K562 (cell line): ENCODE data around the gene ACTRT3. TPM values are rescaled to one million over a fixed set of nuclear protein-coding genes. Genes with fewer than 3 reads are reported as not detected.

ENCODE experiments used
- CBFA2T3 ChIP-seq: fragments of 450-650 bp; IDR thresholded peaks from 2 replicates; pipeline ENCODE4 v1.6.1; 2017
- DACH1 ChIP-seq: fragments of 450-650 bp; IDR thresholded peaks from 2 replicates; pipeline ENCODE4 v1.6.1; 2018; ENCODE audit not compliant: partially characterized antibody
- EP300 ChIP-seq: IDR thresholded peaks from 2 replicates; pipeline ENCODE4 v1.6.1; 2012; ENCODE audit warnings: low read length, improper control_type of control experiment
- GATAD2B ChIP-seq: fragments of 450-650 bp; IDR thresholded peaks from 2 replicates; pipeline ENCODE4 v1.6.1; 2017; ENCODE audit warnings: mild to moderate bottlenecking, borderline replicate concordance
- KLF16 ChIP-seq: IDR thresholded peaks from 2 replicates; pipeline ENCODE4 v1.6.1; 2016; ENCODE audit warnings: antibody characterized with exemption
- MTA2 ChIP-seq: fragments of 450-650 bp; IDR thresholded peaks from 2 replicates; pipeline ENCODE4 v1.6.1; 2016; ENCODE audit warnings: low read depth
- ZNF592 ChIP-seq: fragments of 450-650 bp; IDR thresholded peaks from 2 replicates; pipeline ENCODE4 v1.6.1; 2017; ENCODE audit warnings: antibody characterized with exemption, mild to moderate bottlenecking
- ZNF639 ChIP-seq, 2 experiments: fragments of 200-800 bp in 1 of 2; sonication (Bioruptor generic) in 1 of 2; sonication (generic) in 1 of 2; formaldehyde crosslinking in 1 of 2; IDR thresholded peaks in 1 of 2; conservative IDR thresholded peaks in 1 of 2; 2 replicates each; pipeline versions ENCODE4 v1.5.0 to v1.6.1; 2016 to 2020; ENCODE audit warnings: missing compliant biosample characterization in 1 of 2, missing genetic modification characterization in 1 of 2, missing genetic modification reagents in 1 of 2
- ZNF79 ChIP-seq: fragments of 250-450 bp; sonication (Bioruptor Pico); IDR thresholded peaks from 2 replicates; pipeline ENCODE4 v1.4.0; 2020; ENCODE audit warnings: low read depth, mild to moderate bottlenecking, moderate library complexity
- polyA plus RNA-seq, 8 experiments: library from polyadenylated mRNA; depleted of rRNA in 4 of 8; stranded (reverse) in 5 of 8; unstranded in 3 of 8; fragments of >200 nt; fragmentation: Nextera tagmentation in 2 of 8; fragmentation: Illumina TruSeq in 1 of 8; extraction: Ambion mirVana in 2 of 8; extraction: Trizol in 1 of 8; gene quantifications; 2 replicates each; pipeline versions ENCODE4 v1.2.1 to v1.2.3, GENCODE V29; 2011 to 2014; ENCODE audit warnings: inconsistent platforms in 1 of 8, missing spikeins in 1 of 8
- total RNA-seq, 7 experiments: library from RNA; depleted of rRNA in 6 of 7; stranded (reverse); fragments of >200 nt in 6 of 7; fragmentation: Illumina TruSeq in 2 of 7; extraction: Trizol in 2 of 7; gene quantifications; 2 replicates each; pipeline versions ENCODE4 v1.2.1 to v1.2.3, GENCODE V29; 2011 to 2021; ENCODE audit warnings: low replicate concordance in 1 of 7
- TF ChIP-seq, protein P1 (sequence below): fragments of 200-600 bp; sonication (generic); IDR thresholded peaks from one replicate; pipeline ENCODE4 v1.6.1; 2012; ENCODE audit warnings: mild to moderate bottlenecking, low read depth, low read length, inconsistent platforms

ACTRT3 gene
- total and polyA plus RNA-seq, 9 of the 15 experiments (the other 6 are each of a cell fraction or from before 2014, with no cell fraction given), result 0.06 to 0.11 (median 0.07) TPM; not detected in 5

- TF ChIP-seq, protein P1, sequence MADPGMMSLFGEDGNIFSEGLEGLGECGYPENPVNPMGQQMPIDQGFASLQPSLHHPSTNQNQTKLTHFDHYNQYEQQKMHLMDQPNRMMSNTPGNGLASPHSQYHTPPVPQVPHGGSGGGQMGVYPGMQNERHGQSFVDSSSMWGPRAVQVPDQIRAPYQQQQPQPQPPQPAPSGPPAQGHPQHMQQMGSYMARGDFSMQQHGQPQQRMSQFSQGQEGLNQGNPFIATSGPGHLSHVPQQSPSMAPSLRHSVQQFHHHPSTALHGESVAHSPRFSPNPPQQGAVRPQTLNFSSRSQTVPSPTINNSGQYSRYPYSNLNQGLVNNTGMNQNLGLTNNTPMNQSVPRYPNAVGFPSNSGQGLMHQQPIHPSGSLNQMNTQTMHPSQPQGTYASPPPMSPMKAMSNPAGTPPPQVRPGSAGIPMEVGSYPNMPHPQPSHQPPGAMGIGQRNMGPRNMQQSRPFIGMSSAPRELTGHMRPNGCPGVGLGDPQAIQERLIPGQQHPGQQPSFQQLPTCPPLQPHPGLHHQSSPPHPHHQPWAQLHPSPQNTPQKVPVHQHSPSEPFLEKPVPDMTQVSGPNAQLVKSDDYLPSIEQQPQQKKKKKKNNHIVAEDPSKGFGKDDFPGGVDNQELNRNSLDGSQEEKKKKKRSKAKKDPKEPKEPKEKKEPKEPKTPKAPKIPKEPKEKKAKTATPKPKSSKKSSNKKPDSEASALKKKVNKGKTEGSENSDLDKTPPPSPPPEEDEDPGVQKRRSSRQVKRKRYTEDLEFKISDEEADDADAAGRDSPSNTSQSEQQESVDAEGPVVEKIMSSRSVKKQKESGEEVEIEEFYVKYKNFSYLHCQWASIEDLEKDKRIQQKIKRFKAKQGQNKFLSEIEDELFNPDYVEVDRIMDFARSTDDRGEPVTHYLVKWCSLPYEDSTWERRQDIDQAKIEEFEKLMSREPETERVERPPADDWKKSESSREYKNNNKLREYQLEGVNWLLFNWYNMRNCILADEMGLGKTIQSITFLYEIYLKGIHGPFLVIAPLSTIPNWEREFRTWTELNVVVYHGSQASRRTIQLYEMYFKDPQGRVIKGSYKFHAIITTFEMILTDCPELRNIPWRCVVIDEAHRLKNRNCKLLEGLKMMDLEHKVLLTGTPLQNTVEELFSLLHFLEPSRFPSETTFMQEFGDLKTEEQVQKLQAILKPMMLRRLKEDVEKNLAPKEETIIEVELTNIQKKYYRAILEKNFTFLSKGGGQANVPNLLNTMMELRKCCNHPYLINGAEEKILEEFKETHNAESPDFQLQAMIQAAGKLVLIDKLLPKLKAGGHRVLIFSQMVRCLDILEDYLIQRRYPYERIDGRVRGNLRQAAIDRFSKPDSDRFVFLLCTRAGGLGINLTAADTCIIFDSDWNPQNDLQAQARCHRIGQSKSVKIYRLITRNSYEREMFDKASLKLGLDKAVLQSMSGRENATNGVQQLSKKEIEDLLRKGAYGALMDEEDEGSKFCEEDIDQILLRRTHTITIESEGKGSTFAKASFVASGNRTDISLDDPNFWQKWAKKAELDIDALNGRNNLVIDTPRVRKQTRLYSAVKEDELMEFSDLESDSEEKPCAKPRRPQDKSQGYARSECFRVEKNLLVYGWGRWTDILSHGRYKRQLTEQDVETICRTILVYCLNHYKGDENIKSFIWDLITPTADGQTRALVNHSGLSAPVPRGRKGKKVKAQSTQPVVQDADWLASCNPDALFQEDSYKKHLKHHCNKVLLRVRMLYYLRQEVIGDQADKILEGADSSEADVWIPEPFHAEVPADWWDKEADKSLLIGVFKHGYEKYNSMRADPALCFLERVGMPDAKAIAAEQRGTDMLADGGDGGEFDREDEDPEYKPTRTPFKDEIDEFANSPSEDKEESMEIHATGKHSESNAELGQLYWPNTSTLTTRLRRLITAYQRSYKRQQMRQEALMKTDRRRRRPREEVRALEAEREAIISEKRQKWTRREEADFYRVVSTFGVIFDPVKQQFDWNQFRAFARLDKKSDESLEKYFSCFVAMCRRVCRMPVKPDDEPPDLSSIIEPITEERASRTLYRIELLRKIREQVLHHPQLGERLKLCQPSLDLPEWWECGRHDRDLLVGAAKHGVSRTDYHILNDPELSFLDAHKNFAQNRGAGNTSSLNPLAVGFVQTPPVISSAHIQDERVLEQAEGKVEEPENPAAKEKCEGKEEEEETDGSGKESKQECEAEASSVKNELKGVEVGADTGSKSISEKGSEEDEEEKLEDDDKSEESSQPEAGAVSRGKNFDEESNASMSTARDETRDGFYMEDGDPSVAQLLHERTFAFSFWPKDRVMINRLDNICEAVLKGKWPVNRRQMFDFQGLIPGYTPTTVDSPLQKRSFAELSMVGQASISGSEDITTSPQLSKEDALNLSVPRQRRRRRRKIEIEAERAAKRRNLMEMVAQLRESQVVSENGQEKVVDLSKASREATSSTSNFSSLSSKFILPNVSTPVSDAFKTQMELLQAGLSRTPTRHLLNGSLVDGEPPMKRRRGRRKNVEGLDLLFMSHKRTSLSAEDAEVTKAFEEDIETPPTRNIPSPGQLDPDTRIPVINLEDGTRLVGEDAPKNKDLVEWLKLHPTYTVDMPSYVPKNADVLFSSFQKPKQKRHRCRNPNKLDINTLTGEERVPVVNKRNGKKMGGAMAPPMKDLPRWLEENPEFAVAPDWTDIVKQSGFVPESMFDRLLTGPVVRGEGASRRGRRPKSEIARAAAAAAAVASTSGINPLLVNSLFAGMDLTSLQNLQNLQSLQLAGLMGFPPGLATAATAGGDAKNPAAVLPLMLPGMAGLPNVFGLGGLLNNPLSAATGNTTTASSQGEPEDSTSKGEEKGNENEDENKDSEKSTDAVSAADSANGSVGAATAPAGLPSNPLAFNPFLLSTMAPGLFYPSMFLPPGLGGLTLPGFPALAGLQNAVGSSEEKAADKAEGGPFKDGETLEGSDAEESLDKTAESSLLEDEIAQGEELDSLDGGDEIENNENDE, result no peak
- TF ChIP-seq ZNF592, result 0 out of 2 replicates have a peak, but pooled peaks have one; percentile 11
- peak; percentile 80 for TF ChIP-seq CBFA2T3
- peak; percentile 53; the same call in 1 of the 2 replicates for TF ChIP-seq MTA2
- TF ChIP-seq ZNF639 (CRISPR knock-in tag; conservative IDR thresholded peaks at IDR 0.05 in 1 of 2, IDR thresholded peaks at IDR 0.05 in 1 of 2), result 0 out of 4 replicates have a peak, but pooled peaks of 1 of the 2 experiments have one; percentile 42
- 0 out of 2 replicates have a peak, but pooled peaks have one; percentile 39 for TF ChIP-seq KLF16
- no peak for TF ChIP-seq ZNF79 (CRISPR knock-in tag)
- TF ChIP-seq DACH1, result peak; percentile 14
- peak; percentile 30; the same call in 1 of the 2 replicates for TF ChIP-seq GATAD2B
- peak; percentile 80; the same call in 1 of the 2 replicates for TF ChIP-seq EP300
Observed at GRCh38 chr3:169758359-169758994, 10.9 kb downstream of the ACTRT3 start (continued).
